GM18526 (cell line): ENCODE results near the gene RRBP1.

Experiments used
- POLR2A ChIP-seq: IDR thresholded peaks from 3 replicates; pipeline ENCODE4 v1.6.1; 2011; ENCODE audit not compliant: insufficient read length; ENCODE audit errors: extremely low read depth

Gene RRBP1

DNA sequence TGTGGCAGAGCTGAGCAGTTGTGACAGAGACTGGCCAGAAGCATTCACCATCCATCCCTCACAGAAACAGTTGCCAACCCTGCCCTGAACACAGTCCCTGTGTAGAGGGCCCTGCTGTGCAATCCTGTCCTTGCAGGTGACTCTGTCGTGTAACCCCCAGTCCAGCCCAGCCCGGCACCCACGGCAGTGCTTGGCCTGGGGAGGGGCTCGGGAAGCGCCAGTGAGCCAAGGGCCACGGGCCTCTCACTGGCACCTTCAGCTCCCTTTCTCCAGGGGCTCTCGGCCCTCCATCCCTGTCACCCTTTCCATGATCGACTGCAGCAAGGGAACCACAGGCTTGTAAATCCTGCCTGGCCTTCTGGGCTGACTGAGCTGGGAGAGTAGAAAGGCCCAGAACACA, 53.0 kb downstream of the RRBP1 start:
- no peak for TF ChIP-seq POLR2A

DNA sequence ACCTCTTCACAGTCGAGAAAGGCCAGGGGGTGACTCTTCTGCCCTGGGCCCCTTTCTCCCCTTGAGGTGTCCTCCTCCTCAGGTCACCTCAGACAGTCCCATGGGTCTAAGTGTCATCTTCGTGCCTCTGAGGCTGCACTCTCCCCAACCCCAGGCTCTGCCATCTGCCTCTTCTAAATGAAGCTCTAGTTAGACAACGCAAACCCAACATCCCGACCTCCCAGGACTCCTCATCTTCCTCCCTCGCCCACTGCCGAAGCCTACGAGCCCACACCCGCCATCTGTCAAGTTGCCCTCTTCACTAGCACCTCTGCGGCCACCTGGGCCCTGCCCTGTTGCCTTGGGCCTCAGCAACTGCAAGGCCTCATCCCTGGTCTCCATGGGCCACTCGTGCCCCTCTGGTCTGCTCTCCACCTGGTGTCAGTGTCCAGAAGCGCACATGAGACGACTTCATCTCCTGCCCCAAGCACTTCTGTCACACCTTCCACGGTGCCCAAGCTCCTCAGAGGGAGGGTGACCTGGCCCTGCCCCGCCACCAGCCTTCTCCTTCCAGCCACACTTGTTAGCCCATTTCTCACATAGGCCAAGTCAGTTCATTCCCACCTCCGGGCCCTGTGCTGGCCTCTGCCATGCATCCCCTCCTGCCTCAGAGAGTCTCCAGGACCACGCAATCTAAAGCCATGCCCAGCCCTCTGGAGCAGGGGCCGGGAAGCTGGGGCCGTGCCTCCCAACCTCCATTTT, 53.8 kb downstream of the RRBP1 start:
- no peak for TF ChIP-seq POLR2A

DNA sequence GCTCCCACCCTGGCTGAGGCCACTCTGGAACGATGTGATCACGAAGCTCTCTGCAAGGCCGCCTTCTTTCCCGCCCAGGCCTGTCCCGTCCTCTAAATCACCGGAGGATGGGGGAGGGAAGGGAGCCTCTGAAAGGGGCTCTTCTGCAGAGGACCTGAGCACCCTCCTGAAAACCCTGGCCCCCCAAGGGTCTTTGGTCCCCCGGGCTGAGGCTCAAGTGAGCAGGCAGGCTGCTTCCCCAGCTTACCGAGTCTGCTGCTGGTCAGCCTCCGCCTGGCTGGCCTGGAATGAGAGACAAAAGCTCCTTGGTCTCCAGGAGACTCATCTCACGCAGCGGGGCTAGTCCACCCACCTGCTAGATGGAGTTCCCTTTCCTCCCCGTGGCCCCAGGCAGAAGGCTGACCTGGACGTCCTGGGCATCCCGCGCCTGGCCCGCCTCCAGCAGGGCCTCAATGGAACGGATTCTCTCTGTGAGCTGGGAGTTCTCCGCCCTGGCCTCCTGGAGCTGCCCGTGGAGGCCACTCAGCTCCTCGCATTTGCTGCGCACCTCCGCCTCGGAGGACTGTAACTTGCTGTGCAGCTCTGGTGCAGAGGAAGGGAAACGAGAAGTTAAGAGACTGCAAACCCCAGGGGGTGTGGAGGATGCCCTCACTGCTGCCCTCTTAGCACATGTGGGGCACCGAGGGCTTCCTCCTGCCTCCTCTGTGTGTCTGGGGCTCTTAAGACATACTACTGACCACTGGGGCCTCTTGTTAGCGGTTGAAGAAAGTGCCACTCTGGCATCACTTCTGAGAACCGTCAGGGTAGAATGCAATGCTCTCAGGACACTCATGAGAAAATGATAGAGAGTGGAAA, 54.7 kb downstream of the RRBP1 start:
- TF ChIP-seq POLR2A = no peak

DNA sequence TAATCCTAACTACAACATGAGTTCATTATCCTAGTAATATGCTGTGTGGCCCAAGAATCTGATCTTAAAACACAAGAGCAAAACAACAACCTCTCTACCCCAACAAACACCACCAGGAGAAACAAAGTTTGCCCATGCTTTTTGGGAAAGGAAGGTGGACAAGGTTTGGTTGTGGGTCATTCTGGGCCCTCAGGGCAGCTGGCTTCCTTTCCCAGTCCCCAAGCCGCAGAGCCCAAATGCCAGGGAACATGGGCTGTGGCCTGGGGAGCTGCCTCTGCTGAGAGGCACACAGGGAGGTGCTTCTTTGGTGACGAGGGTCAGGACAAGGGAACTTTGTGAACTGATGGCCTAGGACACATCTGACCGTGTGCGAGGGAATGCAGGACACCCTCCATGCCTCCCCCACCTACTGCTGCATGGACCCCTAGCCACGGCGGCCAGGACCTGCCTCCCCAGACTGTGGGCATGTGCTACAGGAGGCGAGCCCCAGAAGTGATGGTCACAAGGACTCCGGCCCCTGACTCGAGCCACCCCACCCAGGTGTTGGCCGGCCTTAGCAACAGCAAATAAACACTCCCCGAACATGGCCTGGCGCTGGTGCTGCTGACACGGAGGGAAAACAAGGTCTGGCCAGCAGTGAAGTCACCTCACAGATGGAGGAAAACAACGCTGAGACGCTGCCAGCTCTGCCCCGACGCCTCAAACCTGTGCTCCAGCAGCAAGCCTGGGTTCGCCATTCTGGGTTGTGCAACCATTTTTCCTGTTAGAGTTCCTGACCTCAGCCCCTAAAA, 55.6 kb downstream of the RRBP1 start:
- no peak for TF ChIP-seq POLR2A

DNA sequence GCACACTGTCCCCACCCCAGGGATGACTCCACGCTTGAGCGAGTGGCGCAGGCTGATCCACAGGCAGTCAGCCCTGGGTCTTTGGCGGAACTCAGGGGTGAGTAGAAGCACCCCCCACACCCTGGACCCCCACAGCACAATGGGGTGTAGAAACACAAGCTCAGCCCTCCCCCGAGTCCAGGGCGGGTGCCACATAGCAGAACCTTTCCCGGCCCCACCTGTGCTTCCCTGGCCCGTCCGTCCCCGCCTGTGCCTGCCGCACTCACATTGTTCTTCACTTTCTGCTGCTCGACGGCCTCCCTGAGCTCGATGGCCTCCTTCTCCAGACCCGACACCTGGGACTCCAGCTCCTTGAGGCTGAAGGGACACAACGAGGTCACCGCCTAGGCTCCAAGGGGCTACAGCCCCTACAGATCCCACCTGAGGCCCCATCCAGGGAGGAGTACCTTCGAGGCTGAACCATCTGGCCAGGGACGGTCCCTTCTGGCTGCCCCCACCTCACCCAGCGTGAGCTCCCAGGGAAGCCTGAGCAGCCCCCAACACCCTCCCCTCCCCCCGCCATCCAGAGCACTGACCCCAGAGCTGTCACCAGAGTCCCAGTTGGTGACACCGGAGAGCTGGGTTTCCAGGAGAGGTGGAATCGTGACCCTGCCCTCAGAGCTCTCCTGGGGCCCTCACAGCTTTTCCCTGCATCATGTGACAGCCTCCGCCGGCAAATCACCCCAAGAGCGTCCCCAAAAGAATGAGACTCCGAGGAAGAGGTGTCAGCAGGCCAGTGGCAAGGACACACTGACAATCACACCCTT, 56.6 kb downstream of the RRBP1 start:
- TF ChIP-seq POLR2A = no peak

DNA sequence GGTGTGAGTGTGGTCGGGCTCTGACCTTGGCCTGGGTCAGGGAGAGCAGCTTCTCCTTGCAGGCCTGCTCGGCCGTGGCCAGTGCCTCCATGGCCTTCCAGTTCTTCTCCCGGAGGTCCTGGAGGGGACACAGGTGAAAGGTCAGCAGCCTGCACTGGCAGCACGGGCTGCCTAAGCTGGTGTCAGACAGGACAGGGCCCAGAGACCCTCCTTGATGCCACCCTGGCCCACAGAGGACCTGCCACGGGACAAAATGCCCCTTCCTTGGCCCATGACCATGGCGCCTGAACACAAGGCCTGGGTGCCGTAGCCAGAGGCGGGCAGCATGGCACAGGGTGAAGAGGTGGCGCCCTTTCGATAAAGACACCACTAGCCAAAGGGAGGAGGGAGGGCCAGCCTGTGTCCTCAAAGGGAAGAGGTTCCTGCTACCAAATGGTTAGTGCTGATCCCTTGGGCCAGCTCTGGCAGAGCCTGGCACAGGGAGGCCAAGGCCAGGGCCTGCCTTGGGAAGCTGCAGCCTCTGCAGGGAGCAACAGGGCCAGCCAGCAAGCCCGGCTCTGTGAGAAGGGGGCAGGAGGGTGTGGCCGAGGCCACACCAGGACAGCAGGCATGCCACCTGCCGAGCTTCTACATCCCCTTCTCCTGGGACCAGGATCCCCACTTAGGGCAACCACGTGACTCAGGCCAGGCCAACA, 57.3 kb downstream of the RRBP1 start:
- no peak for TF ChIP-seq POLR2A

DNA sequence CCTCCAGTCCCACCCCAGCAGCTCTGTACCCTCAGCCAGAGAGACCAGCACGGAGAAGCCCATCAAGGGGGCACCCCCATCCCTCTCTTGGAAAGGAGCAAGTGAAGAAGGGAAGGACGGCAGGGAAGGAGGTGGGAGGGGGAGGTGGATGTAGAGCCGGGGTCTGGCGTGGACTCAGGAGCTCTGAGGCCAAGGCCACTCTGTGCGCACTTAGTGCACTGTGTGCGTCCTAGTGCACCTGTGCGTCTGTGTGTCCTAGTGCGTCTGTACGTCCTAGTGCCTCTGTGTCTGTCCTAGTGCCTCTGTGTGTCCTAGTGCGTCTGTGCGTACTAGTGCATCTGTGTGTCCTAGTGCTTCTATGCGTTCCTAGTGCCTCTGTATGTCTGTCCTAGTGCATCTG, 58.0 kb downstream of the RRBP1 start:
- no peak for TF ChIP-seq POLR2A

DNA sequence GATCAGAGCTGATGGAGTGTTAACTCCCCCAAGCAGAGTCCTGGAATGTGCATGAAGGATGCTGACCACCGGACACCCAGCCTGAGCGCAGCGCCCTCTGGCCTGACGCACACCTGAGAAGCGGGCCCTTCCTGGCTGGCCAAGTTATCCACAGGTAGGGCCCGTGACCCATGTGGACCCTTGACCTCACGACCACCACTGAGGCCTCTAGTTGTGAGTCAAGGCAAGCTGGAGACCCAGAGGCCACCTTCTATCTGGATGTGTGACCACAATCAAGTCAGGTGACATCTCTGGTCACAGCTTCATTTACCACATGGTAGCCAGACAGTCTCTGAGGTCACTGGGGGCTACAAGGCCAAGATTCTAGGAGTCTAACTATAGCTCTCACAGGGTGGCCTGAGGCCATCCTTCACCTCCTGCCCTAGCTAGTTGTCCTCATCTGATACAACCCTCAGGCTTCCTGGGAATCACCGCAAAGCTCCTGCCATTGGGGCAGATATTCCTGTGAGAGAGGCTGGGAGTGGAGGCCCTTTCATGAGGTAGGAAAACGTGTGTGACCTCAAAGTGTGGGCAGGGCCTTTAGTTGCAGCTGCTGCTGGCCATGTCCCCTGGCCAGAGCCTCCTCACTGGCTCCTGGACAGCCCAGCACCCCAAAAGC, 59.1 kb downstream of the RRBP1 start:
- TF ChIP-seq POLR2A = no peak

DNA sequence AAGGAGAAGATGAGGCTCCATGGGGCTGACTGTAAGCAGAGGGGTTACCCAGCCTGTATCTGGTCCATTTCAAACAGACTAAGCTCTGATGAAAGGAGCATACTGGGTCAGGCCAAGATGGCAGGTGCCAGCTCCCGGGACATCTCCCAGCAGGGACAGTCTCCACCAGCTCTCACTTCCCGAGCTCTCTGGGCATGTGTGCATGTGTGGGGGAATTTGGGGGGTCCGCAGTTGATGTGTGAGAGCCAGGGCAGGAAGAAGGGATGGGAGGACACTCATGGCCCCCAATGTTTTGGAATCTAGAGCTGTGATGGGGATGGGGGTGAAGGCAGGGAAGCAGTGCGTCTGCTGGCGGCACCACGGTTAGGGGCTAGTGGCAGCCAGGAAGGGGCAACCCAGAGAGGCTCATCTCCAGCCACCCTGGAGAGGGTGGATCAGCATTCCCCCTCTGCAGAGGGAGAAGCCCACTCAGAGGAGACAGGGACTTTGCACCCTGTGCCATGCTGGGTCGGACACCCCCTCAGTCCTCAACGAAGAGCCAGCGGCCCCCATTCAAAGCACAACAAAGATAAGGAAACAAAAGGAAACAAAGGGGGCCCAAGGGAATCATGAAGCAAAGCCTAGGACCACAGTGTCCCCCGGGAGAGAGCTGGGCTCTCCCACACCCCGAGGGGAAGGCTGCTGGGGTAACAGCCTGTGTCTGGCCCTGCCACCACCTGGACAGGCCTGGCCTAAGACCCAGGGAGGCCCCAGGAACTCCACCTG, 59.8 kb downstream of the RRBP1 start:
- no peak for TF ChIP-seq POLR2A

DNA sequence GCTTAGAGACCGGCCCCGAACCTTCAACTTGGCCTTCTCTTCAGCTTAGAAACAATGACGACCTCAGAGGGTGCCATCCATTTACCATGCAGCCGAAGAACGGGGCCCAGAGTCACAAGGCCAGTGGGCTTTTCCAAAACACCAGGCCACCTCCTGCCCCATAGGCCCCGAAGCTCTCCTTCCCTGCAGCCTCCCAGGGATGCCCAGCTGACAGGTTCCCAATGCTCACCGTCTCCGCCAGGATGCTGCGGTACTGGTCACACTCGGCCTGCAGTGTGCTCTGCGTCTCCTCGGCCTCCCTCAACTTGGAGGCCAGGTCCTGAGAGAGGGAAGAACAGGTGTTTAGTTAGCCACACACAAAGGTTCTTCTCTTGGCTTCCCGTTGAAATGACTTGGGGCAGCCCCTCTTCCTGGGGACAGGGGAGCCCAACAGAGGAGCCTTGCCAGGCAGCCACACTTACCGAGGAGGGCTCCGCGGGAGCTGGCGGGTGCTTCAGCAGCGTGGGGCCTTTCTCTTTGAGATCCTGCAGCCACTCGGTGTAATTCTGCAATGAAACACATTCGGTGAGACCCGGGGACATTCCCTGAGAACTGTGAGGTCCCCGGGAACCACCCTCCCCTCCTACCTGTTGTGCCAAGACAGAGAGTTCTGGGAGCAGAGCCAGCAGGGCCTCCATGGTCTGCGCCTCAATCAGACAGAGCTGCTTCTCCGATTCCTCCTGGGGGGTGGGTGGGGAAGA, 60.6 kb downstream of the RRBP1 start:
- no peak for TF ChIP-seq POLR2A

DNA sequence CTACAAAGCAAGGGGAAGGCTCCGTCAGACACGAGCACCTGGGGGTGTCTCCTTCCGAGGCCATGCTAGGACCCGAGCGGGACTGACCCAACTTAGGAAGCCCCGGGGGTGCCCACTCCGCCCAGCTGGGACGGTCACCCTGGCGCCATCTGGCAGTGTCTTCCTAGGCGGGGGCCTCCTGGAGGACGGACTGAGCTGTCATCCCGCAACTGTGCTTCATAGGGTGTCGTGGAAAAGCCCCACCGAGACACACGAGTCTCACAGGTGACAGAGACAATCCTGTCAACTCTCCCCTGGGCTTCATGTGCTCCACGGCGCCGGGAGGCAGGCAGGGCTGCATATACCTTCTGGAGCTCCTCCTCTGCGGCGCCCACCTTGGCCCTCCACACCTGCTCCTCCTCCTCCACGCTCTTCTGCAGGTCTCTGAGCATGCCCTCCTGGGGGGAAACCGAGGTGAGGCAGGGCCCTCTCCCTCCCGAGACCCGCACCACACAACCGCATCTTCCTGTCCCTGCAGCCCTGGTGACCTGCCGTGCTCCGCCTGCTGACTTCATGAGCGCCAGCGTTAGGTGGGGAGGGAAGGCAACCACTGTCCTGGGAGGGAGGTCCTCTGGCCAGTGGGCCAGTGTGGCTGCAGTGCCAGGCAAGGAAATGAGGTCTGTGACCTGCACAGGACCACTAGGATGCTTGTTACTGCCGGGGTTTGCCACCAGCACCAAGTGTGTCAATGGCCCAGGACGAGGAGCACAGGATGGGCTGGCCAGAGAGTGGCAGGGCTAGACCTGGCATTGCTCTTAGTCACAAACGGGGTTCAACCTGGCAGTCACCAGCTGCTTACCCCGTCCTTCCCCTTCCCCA, 61.4 kb downstream of the RRBP1 start:
- TF ChIP-seq POLR2A = no peak

DNA sequence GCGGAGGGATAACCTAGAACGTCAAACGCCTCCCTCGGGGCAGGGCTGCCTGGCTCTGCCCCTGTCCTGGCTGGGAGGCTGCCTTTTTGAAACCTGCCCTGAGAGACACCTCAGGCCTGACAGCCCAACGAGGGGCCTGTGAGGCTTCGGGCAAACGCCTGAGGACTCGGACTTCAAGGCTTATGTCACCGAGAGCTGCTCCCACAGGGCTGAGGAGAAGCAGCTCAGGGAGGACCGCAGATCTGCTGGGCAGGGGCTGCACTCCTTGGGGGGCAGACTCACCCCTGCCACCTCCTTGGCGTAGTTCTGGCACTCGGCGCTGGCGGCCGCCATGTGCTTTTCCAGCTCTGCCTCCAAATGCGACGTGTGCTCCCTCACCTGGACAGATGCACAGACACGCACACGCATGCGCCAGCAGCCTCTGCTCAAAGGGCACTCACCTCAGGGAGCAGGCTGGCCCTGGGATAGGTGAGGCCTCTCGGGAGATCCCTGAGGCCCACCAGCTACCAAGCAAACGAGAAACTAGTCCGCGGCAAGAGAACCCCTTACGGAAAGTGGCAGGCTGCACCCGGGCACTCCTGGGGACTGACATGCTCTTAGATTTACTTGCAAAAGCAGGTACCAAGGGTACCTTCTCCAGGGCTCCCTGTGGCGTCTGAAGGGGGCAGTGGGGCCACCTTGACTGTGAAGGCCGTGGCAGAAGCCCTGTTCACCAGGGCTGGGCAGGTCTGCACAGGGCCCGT, 62.5 kb downstream of the RRBP1 start:
- no peak for TF ChIP-seq POLR2A
